Right lobe of liver (tissue), 6 donors: ENCODE results near the gene LTN1. TPM values are rescaled to one million over a fixed set of nuclear protein-coding genes. Genes with fewer than 3 reads are reported as not detected.

Source experiments
- ATAC-seq, 4 donors: fragments of 200-7000 bp; cut with Tn5 transposase; one replicate each; pipeline ENCODE4 v1.9.1; 2020; ENCODE audit warnings: mild to moderate bottlenecking in 4 of 4, moderate library complexity in 4 of 4
- DNase-seq, 3 donors: peaks; one replicate each; pipeline ENCODE4 v3.0.0-alpha.2; 2020
- H3K27ac ChIP-seq, 3 donors: fragments of 200-600 bp; one replicate each; pipeline ENCODE4 v1.8.0; 2022
- H3K27me3 ChIP-seq, 2 donors: fragments of 200-600 bp; one replicate each; pipeline ENCODE4 v1.8.0; 2022
- H3K36me3 ChIP-seq, 4 donors: fragments of 200-600 bp; sonication (generic) in 1 of 4; one replicate each; pipeline versions ENCODE4 v1.5.1 to v1.8.0; 2017 to 2022; ENCODE audit warnings: control low read depth in 1 of 4
- H3K4me1 ChIP-seq, 4 donors: fragments of 200-600 bp; sonication (generic) in 1 of 4; one replicate each; pipeline versions ENCODE4 v1.5.1 to v1.8.0; 2017 to 2022; ENCODE audit warnings: control low read depth in 1 of 4
- H3K4me3 ChIP-seq, 3 donors: fragments of 200-600 bp; one replicate each; pipeline ENCODE4 v1.8.0; 2022
- H3K9me3 ChIP-seq, 4 donors: fragments of 200-600 bp; sonication (generic) in 1 of 4; one replicate each; pipeline versions ENCODE4 v1.5.1 to v1.8.0; 2017 to 2022; ENCODE audit warnings: control low read depth in 1 of 4
- POLR2A ChIP-seq: fragments of 450-650 bp; IDR thresholded peaks from one replicate; pipeline ENCODE4 v1.6.1; 2017; ENCODE audit warnings: antibody characterized with exemption, mild to moderate bottlenecking
- WGBS: methylation state at CpG from one replicate; pipeline ENCODE4 v1.1.6; 2018; ENCODE audit warnings: low coverage, low lambda C conversion rate; ENCODE audit not compliant: insufficient coverage; ENCODE audit errors: missing lambda C conversion rate; 5-methylcytosine and 5-hydroxymethylcytosine counted together
- intact Hi-C, 2 donors: fragments of 100-400 bp; cut with DNase I; formaldehyde crosslinking; loops; one replicate each; pipeline versions ENCODE4 v1.11.2 to v1.14.1; 2022
- total RNA-seq, 6 experiments: library from RNA; depleted of rRNA in 2 of 6; stranded (reverse); fragments of >200 nt in 2 of 6; fragmentation: NEBNext Ultra II Directional in 3 of 6; extraction: Animal tissue kit (Norgen Biotek cat#: 25700) in 3 of 6; gene quantifications; one replicate each; pipeline versions ENCODE4 v1.1.0 to v1.2.4, GENCODE V29; 2016 to 2023
- TF ChIP-seq, protein P1 (sequence below), 4 donors: fragments of 200-600 bp in 3 of 4; fragments of 450-650 bp in 1 of 4; IDR thresholded peaks; one replicate each; pipeline versions ENCODE4 v1.5.1 to v1.8.0; 2016 to 2022; ENCODE audit warnings: antibody characterized with exemption in 4 of 4, mild to moderate bottlenecking in 2 of 4
- donor health status: DM: no; HTN: yes; CAD: no.
- donor health status: DM: no; HTN: no; CAD: no.
- donor health status: DM: no; HTN: no; CAD: no.
- donor health status: DM: no; HTN: yes; CAD: no.
- donor health status: DM: no; HTN: yes; CAD: no.

The LTN1 gene
- total RNA-seq, 6 experiments from 2014 or later, result 10.7 to 13.9 (median 12.7) TPM

- Histone ChIP-seq H3K9me3 (no peaks in the 10 kb centered on the region), H3K27me3 (no peaks in the 10 kb centered on the region), H3K4me3 (no peak overlapping the region), H3K27ac (no peak overlapping the region), H3K36me3 (no peaks in the 10 kb centered on the region), H3K4me1 (no peaks in the 10 kb centered on the region)
- ATAC-seq (no peak), DNase-seq (no peak)
- intact Hi-C loops, result no loop called here
- WGBS, result 54% methylated on average over 2 of the region's 2 CpGs
- no peak for TF ChIP-seq POLR2A
- TF ChIP-seq, protein P1, sequence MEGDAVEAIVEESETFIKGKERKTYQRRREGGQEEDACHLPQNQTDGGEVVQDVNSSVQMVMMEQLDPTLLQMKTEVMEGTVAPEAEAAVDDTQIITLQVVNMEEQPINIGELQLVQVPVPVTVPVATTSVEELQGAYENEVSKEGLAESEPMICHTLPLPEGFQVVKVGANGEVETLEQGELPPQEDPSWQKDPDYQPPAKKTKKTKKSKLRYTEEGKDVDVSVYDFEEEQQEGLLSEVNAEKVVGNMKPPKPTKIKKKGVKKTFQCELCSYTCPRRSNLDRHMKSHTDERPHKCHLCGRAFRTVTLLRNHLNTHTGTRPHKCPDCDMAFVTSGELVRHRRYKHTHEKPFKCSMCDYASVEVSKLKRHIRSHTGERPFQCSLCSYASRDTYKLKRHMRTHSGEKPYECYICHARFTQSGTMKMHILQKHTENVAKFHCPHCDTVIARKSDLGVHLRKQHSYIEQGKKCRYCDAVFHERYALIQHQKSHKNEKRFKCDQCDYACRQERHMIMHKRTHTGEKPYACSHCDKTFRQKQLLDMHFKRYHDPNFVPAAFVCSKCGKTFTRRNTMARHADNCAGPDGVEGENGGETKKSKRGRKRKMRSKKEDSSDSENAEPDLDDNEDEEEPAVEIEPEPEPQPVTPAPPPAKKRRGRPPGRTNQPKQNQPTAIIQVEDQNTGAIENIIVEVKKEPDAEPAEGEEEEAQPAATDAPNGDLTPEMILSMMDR (IDR thresholded peaks at IDR 0.05), result no peak
Measured at GRCh38 chr21:28913071-28913470, 79.6 kb downstream of the LTN1 start.

DNA sequence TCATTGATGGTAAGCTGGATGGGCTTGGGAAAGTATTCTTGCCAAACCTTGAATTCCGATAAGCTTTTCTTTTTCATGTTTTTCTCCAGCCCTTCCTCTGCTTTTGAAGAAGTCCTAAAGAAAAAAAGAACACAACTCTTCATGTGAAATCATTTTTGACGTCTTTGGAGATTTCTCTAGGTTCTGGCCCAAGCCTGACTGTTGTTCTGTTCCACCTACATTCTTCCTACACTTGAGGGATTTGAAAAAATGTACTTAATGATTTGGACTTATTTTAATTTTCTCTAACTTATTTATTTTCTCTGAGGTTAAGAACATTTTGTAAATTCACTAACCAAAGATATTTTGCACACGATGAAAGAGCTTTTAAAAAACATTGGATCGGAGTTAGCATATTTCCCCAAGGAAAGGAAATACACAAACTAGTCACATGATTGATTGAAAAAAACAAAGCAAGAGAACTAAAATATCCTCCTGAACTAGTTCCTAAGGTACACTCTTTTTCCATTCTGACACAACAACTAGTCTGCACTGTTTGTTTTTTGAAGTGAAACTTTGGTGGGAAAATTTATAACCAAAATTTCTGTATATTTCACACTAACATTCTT lies 82.3 kb downstream of the LTN1 start:
- Histone ChIP-seq H3K36me3 (no peaks in the 10 kb centered on the region), H3K9me3 (no peaks in the 10 kb centered on the region), H3K27ac (no peak overlapping the region), H3K4me3 (no peak overlapping the region), H3K4me1 (no peaks in the 10 kb centered on the region), H3K27me3 (no peaks in the 10 kb centered on the region)
- DNase-seq, result no peak
- ATAC-seq, result no peak
- 70% methylated on average over 4 of the region's 4 CpGs for WGBS
- intact Hi-C loops, result no loop called here
- TF ChIP-seq POLR2A, result no peak
- TF ChIP-seq, protein P1 (IDR thresholded peaks at IDR 0.05), result no peak

- Histone ChIP-seq H3K4me3 (no peak overlapping the region), H3K36me3 (no peaks in the 10 kb centered on the region), H3K27ac (no peak overlapping the region), H3K27me3 (no peaks in the 10 kb centered on the region), H3K4me1 (no peaks in the 10 kb centered on the region), H3K9me3 (no peaks in the 10 kb centered on the region)
- WGBS, result 96% methylated on average over 7 of the region's 8 CpGs
- intact Hi-C loops, result no loop called here
- no peak for ATAC-seq
- TF ChIP-seq, protein P1 (IDR thresholded peaks at IDR 0.05), result no peak
- no peak for TF ChIP-seq POLR2A
- DNase-seq, result no peak
Measured at GRCh38 chr21:28908351-28908750, 84.3 kb downstream of the LTN1 start.

DNA sequence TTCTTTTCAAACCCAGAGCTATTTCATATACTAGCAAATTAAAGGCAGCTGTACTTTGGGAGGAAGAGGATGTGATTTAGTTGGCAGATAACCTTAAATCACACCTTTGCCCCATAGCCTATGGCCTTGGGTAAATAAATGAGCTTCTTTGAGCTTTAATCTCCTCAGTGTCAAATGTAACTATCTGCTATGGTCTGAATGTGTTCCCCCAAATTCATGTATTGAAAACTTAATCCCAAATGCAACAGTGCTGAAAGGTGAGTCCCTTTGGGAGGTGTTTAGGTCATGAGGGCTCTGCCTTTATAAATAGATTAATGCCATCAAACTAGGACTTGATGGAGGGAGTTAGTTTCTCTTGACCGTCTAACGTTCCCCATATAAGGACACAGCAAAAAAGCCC lies 85.8 kb downstream of the LTN1 start:
- no peak overlapping the region for H3K4me3 ChIP-seq
- ATAC-seq, result no peak
- TF ChIP-seq, protein P1 (IDR thresholded peaks at IDR 0.05), result no peak
- TF ChIP-seq POLR2A, result no peak
- no peak overlapping the region for H3K27ac ChIP-seq
- H3K9me3 ChIP-seq, result no peaks in the 10 kb centered on the region
- no peaks in the 10 kb centered on the region for H3K36me3 ChIP-seq
- WGBS, result 89% methylated on average over 2 of the region's 2 CpGs
- DNase-seq, result no peak
- no peaks in the 10 kb centered on the region for H3K4me1 ChIP-seq
- H3K27me3 ChIP-seq, result no peaks in the 10 kb centered on the region
- intact Hi-C loops, result no loop called here

GRCh38 chr21:28906236-28906635 lies 86.4 kb downstream of the LTN1 start:
- TF ChIP-seq POLR2A, result no peak
- TF ChIP-seq, protein P1 (IDR thresholded peaks at IDR 0.05), result no peak
- Histone ChIP-seq H3K27ac (no peak overlapping the region), H3K36me3 (no peaks in the 10 kb centered on the region), H3K4me1 (no peaks in the 10 kb centered on the region), H3K4me3 (no peak overlapping the region), H3K9me3 (no peaks in the 10 kb centered on the region), H3K27me3 (no peaks in the 10 kb centered on the region)
- DNase-seq (no peak), ATAC-seq (no peak)
- WGBS, result 57% methylated on average over 1 of the region's 1 CpG
- intact Hi-C loops, result no loop called here
